Activated CD4-positive, alpha-beta memory T cell treated with anti-CD3 and anti-CD28 coated beads for 36 hours (primary cell): ENCODE data around the gene CYP2D6. TPM values are rescaled to one million over a fixed set of nuclear protein-coding genes. Genes with fewer than 3 reads are reported as not detected.
A peak's percentile ranks its signal among the peaks of the same experiment; 100 is the strongest.

ENCODE experiments used
- CTCF ChIA-PET: fragments of 350-600 bp; sonication (Branson Sonifier 250); formaldehyde crosslinking; loops from one replicate; lab custom pipeline; 2021; ENCODE audit warnings: antibody characterized with exemption, inconsistent platforms; lab: Charles Lee
- POLR2A ChIA-PET: fragments of 350-600 bp; sonication (Branson Sonifier 250); formaldehyde crosslinking; loops from one replicate; lab custom pipeline; 2021; ENCODE audit warnings: antibody characterized with exemption; lab: Charles Lee
- DNase-seq: peaks from one replicate; pipeline ENCODE4 v3.0.0-alpha.2; 2020
- H3K27ac Mint-ChIP-seq: one replicate; pipeline ENCODE4 v1.8.0; 2021; ENCODE audit warnings: mixed read lengths
- H3K27me3 Mint-ChIP-seq: one replicate; pipeline ENCODE4 v1.8.0; 2021; ENCODE audit warnings: mixed read lengths
- H3K36me3 Mint-ChIP-seq: one replicate; pipeline ENCODE4 v1.8.0; 2021; ENCODE audit warnings: mixed read lengths
- H3K4me1 Mint-ChIP-seq: one replicate; pipeline ENCODE4 v1.8.0; 2021; ENCODE audit warnings: low read depth, mixed read lengths
- H3K4me3 Mint-ChIP-seq: one replicate; pipeline ENCODE4 v1.8.0; 2021; ENCODE audit warnings: mild to moderate bottlenecking, mixed read lengths
- H3K9me3 Mint-ChIP-seq: one replicate; pipeline ENCODE4 v1.8.0; 2021; ENCODE audit warnings: mixed read lengths
- intact Hi-C: fragments of 100-400 bp; cut with micrococcal nuclease; formaldehyde crosslinking; loops from one replicate; pipeline ENCODE4 v1.15.1; 2023
- total RNA-seq, 2 experiments: library from RNA; stranded (reverse); gene quantifications; one replicate each; pipeline ENCODE4 v1.2.3, GENCODE V29; 2021

Gene CYP2D6
- total RNA-seq, 2 experiments from 2014 or later: 1.5 to 1.9 TPM

DNA sequence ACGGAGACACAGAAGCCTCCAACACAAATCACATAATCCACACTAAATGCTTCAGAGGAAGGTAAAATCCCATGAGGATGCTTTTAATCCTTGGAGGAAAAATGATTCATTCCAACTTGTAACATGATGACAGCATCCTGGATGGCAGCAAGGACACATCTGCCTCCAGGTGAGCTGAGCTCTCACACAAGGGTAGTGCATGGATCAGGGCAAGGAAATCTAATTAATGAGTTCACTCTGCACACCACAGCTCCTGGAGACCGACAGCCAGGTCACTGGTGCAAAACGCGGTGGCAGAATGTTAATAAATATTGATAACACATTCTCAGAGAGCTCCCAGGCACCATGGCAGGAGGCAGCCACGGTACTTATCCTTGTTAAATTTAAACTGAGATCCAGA is 40.3 kb upstream of the CYP2D6 start:
- DNase-seq: no peak
- no peaks in the 10 kb centered on the region for H3K9me3 Mint-ChIP-seq
- peaks cover 34% of the 10 kb centered on the region for H3K4me1 Mint-ChIP-seq
- peaks cover 12% of the 10 kb centered on the region for H3K36me3 Mint-ChIP-seq
- H3K27ac Mint-ChIP-seq: no peak overlapping the region
- H3K4me3 Mint-ChIP-seq: no peak overlapping the region
- intact Hi-C loops: no loop called here
- no peaks in the 10 kb centered on the region for H3K27me3 Mint-ChIP-seq
- ChIA-PET CTCF (interaction anchor here (0.8 to 2.9 kb wide), 4 partner anchors 197 to 274 kb away, joined by 3 to 25 read pairs (median 8); no protein-coding TSS in a partner anchor), POLR2A (no interaction called here)

DNA sequence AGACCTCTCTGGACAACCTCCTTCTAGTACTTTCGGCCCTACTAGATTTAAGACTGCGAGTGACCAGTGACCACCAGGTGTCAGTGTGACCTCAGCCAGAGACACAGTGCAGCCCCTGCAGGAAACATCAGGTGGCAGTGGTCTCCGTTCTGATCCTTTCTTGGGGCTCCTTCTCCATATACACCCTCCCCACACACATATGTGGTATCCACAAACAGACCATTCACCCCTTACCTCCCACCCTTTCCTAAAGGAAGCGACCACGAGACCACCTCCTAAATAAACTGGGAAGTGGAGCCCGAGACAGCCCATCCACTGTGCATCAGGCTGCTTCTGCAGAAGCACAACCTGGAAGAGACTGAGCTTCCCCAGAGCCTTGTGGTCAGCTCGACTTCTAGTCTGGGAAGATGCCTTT is 38.5 kb upstream of the CYP2D6 start:
- H3K27ac Mint-ChIP-seq: no peak overlapping the region
- DNase-seq: peak; percentile 83
- POLR2A ChIA-PET: no interaction called here
- intact Hi-C loops: loop anchor here (1.0 to 2.0 kb wide), 3 partner anchors 48 to 268 kb away; no protein-coding TSS in a partner anchor
- no peaks in the 10 kb centered on the region for H3K9me3 Mint-ChIP-seq
- no peaks in the 10 kb centered on the region for H3K27me3 Mint-ChIP-seq
- CTCF ChIA-PET: interaction anchor here (0.6 to 2.9 kb wide), 12 partner anchors 53 to 275 kb away, joined by 3 to 25 read pairs (median 4); no protein-coding TSS in a partner anchor
- no peak overlapping the region for H3K4me3 Mint-ChIP-seq
- H3K36me3 Mint-ChIP-seq: peaks cover 14% of the 10 kb centered on the region
- H3K4me1 Mint-ChIP-seq: peaks cover 27% of the 10 kb centered on the region

DNA sequence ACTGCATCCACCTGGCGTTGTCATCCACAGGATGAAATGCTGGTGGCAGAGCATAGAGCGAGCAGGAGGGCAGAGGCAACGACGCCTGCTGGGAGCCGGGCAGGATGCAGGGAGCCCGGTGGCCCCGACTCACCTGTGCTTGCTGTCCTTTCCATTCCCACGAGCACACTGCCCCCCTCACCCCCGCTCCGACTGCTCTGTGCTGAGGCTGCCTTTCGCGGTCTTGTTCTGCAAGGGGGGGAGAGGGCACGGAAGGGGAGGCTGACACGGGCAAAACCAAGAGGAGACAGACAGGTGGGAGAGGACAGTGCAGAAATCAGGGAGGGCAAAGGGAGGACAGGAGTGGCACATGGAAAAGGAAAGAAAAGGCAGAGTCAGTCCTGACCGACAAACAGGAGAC is 37.9 kb upstream of the CYP2D6 start:
- DNase-seq: no peak
- peaks cover 16% of the 10 kb centered on the region for H3K36me3 Mint-ChIP-seq
- H3K4me3 Mint-ChIP-seq: no peak overlapping the region
- intact Hi-C loops: loop anchor here (2.0 kb wide), 1 partner anchor 48 kb away; no protein-coding TSS in a partner anchor
- peaks cover 21% of the 10 kb centered on the region for H3K4me1 Mint-ChIP-seq
- POLR2A ChIA-PET: no interaction called here
- CTCF ChIA-PET: interaction anchor here (0.5 to 1.0 kb wide), 7 partner anchors 34 to 457 kb away, joined by 3 to 5 read pairs (median 3); no protein-coding TSS in a partner anchor
- H3K27me3 Mint-ChIP-seq: no peaks in the 10 kb centered on the region
- H3K27ac Mint-ChIP-seq: no peak overlapping the region
- H3K9me3 Mint-ChIP-seq: no peaks in the 10 kb centered on the region

DNA sequence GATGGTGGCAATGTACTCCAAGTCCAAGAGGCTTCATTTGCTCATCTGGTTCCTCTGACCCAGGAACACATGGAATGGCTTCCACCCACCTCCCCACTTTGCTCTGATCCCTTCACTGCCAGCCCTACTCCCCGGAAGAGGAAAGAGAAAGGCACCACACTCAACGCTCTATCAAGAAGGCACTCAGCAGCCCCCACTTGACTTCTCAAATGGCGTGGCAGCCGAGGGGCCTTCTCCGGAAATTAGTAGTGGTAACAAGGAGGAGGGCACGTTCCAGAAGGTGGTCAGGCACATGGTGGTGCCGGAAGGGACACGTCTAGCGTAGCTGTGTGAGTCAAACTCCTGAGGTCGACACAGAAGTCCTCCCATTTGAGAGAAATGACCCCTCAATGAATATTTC is 36.5 kb upstream of the CYP2D6 start:
- Mint-ChIP-seq H3K9me3 (no peaks in the 10 kb centered on the region), H3K36me3 (peaks cover 16% of the 10 kb centered on the region), H3K27me3 (no peaks in the 10 kb centered on the region), H3K4me1 (peaks cover 11% of the 10 kb centered on the region), H3K27ac (no peak overlapping the region), H3K4me3 (no peak overlapping the region)
- CTCF ChIA-PET: interaction anchor here (1.2 to 1.5 kb wide), 2 partner anchors 257 to 278 kb away, joined by 4 to 5 read pairs; no protein-coding TSS in a partner anchor
- intact Hi-C loops: no loop called here
- no peak for DNase-seq
- POLR2A ChIA-PET: no interaction called here

DNA sequence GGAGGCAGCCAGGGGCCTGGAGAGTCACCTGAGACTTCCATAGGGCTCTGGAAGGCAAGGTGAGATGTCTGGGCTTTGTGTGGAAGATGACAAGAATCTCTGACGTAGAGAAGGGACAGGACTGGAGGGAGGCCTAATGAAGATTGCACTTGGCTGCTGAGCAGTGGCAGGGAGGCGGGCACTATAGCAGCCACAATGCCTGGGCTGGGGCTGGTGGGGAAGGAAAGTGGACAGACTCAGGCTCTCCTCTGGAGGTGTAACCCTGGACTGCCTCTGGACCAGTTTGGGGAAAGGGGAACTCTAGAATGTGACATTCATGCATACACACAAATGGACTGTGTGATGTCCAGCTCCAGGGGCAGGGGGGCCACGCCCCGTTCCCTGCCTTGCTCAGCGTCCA is 34.3 kb upstream of the CYP2D6 start:
- ChIA-PET CTCF (no interaction called here), POLR2A (no interaction called here)
- H3K27me3 Mint-ChIP-seq: no peaks in the 10 kb centered on the region
- H3K36me3 Mint-ChIP-seq: peaks cover 19% of the 10 kb centered on the region
- peak overlapping the region; percentile 52 for H3K27ac Mint-ChIP-seq
- H3K4me3 Mint-ChIP-seq: no peak overlapping the region
- no peak for DNase-seq
- H3K9me3 Mint-ChIP-seq: no peaks in the 10 kb centered on the region
- H3K4me1 Mint-ChIP-seq: no peaks in the 10 kb centered on the region
- intact Hi-C loops: no loop called here

DNA sequence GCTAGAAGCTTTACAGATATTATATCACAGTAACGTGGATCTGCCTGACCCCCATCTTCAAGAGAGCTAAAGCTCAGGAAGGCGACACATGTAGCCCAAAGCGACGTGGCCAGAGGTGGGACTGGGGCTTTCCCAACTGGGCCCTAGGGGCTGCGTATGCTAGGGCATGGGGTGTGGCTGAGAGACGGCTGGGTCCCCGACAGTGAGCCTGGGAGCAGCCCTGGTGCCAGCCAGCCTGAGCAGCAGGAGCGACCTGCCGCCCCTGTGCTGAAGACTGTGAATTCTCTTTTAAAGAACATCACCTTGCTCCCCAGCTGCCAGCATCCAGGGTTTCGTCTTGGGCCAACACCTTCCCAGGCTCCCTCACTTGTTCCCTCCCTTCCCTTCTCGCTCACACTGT is 32.9 kb upstream of the CYP2D6 start:
- POLR2A ChIA-PET: interaction anchor here (0.7 kb wide), 1 partner anchor 336 kb away, joined by 3 read pairs; no protein-coding TSS in a partner anchor
- intact Hi-C loops: no loop called here

DNA sequence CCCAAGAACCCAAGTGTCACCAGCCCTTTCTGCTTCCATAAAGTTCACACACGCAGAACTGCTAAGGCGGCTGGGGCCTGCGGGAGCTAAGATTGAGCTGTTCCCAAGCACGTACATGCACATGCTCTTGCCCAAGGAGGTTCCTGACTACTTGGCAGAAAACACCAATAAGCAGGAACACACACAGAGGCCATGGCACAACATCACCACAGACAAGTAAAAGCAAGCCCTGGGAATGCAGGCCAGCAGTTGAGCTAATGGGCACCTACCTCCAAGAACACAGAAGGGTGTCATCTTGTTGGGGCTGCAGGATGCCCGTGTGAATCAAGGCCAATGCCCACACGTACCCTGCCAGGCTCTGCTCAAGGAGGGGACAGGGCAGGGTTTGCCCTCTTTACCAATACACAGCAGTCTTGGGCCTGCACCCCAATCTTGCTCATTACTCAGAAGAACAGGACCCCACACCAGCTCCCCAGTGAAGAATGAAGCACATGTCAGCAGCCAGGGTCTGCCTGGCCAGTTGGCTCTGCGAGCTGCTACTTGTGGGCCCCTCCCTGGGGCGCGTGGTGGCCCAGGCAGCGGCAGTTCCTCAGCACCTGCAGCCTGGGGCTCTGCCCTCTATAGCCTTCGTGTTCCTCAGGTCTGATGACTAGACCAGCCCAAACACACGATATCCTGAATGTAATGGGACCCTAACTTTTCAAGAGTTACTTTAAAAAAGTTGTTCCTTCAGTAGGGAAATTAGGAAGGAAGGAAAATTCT is 32.3 kb upstream of the CYP2D6 start:
- Mint-ChIP-seq H3K9me3 (no peaks in the 10 kb centered on the region), H3K27me3 (no peaks in the 10 kb centered on the region), H3K4me3 (no peak overlapping the region), H3K4me1 (no peaks in the 10 kb centered on the region), H3K27ac (no peak overlapping the region), H3K36me3 (peaks cover 14% of the 10 kb centered on the region)
- intact Hi-C loops: no loop called here
- ChIA-PET POLR2A (interaction anchor here (0.7 kb wide), 1 partner anchor 336 kb away, joined by 3 read pairs; no protein-coding TSS in a partner anchor), CTCF (interaction anchor here (0.6 to 1.1 kb wide), 2 partner anchors 45 to 281 kb away, joined by 3 to 6 read pairs; no protein-coding TSS in a partner anchor)
- DNase-seq: no peak

More for the DNA sequence above, 32.9 kb upstream of the CYP2D6 start:
- no peaks in the 10 kb centered on the region for H3K27me3 Mint-ChIP-seq
- no peak for DNase-seq
- CTCF ChIA-PET: interaction anchor here (1.1 kb wide), 1 partner anchor 281 kb away, joined by 6 read pairs; no protein-coding TSS in a partner anchor
- H3K4me3 Mint-ChIP-seq: no peak overlapping the region
- H3K9me3 Mint-ChIP-seq: no peaks in the 10 kb centered on the region
- peaks cover 17% of the 10 kb centered on the region for H3K36me3 Mint-ChIP-seq
- no peaks in the 10 kb centered on the region for H3K4me1 Mint-ChIP-seq
- H3K27ac Mint-ChIP-seq: no peak overlapping the region

DNA sequence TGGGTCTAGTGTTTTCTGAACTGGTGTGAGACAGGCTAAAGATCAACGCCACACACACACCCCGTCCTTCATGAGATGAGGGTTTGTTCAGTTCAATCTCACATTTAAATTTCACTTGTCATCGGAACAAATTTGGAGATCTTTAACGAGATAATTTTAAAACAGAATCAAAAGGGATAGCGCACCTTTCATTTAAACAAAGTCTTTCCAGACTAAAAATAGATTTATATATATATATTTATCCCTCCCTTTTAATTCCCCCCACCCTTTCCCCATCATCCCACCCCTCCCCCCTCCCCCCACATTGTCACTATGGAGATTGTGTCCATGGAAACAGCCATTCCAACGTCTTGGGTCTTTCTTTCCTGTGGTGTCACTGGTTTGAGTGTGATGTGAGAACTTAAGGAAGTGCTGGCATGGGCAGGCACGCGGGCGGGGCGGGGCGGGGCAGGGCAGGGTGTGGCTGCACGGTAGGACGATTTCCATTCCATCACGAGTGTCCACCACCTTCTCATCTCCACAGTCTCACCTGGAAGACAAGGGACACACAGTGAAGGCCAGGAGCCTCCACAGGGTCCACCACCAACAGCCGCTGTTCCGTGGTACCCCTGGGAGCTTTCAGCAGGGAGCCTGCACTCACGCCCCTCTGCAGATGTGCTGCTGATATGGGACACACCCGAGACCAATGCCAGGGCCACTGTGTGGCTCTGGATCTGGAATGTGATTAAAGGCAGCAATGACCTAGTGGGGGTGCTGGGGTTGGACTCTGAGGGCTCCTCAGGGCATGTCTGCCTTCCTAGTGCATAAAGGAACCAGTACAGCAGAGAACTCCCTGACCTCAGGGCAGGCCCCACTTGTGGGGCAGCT is 30.5 kb upstream of the CYP2D6 start:
- ChIA-PET POLR2A (no interaction called here), CTCF (interaction anchor here (0.8 kb wide), 1 partner anchor 277 kb away, joined by 4 read pairs; no protein-coding TSS in a partner anchor)
- intact Hi-C loops: no loop called here
- Mint-ChIP-seq H3K27me3 (no peaks in the 10 kb centered on the region), H3K36me3 (peaks cover 12% of the 10 kb centered on the region), H3K4me3 (no peak overlapping the region), H3K4me1 (no peaks in the 10 kb centered on the region), H3K27ac (no peak overlapping the region), H3K9me3 (no peaks in the 10 kb centered on the region)
- DNase-seq: no peak

DNA sequence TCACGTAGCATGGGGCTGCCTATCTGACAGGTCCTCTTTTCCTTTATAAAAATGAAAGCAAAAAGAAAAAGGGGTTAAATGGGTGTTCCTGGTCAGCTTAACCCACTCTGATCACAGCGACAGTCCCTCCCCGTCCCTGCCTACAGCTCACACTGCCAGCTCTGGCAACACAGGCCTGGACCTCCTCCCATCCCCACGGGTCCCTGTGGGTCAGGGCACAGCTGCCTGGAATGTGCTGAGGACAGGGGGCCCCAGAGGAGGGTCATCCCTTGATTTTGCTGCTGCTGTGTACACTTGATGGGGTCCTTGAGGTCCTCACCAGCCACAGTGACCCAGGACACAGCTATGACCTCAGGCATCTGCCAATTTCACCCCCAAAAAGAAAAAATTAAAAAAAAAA is 29.6 kb upstream of the CYP2D6 start:
- POLR2A ChIA-PET: no interaction called here
- Mint-ChIP-seq H3K36me3 (peaks cover 19% of the 10 kb centered on the region), H3K4me1 (no peaks in the 10 kb centered on the region), H3K4me3 (no peak overlapping the region), H3K27me3 (no peaks in the 10 kb centered on the region), H3K9me3 (no peaks in the 10 kb centered on the region), H3K27ac (no peak overlapping the region)
- DNase-seq: no peak
- CTCF ChIA-PET: interaction anchor here (0.8 kb wide), 1 partner anchor 278 kb away, joined by 4 read pairs; no protein-coding TSS in a partner anchor
- intact Hi-C loops: no loop called here

DNA sequence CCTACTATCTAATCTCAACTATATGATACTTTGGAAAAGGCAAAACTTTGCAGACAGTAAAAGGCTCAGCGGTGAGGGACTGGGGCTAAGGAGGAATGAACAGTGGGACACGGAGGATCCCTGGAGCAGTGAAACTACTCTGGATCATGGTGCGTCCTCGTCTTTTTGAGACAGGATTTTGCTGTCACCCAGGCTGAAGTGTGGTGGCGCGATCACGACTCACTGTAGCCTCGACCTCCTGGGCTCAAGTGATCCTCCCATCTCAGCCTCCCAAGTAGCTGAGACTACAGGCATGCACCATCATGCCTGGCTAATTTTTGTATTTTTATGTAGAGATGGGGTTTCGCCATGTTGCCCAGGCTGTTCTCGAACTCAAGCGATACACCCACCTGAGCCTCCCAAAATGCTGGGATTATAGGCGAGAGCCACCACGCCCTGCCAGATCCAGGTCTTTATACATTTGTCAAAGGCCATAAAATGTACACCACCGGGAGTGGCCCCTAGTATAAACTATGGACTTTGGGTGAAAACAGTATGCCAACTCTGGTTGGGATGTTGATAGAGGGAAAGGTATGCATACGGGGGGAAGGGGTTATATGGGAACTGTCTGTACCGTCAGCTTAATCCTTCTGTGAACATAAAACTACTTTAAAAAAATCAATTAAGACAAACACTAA is 28.0 kb upstream of the CYP2D6 start:
- Mint-ChIP-seq H3K4me3 (no peak overlapping the region), H3K9me3 (no peaks in the 10 kb centered on the region), H3K4me1 (no peaks in the 10 kb centered on the region), H3K27ac (no peak overlapping the region), H3K27me3 (no peaks in the 10 kb centered on the region), H3K36me3 (peaks cover 21% of the 10 kb centered on the region)
- intact Hi-C loops: no loop called here
- POLR2A ChIA-PET: no interaction called here
- no peak for DNase-seq
- CTCF ChIA-PET: no interaction called here

DNA sequence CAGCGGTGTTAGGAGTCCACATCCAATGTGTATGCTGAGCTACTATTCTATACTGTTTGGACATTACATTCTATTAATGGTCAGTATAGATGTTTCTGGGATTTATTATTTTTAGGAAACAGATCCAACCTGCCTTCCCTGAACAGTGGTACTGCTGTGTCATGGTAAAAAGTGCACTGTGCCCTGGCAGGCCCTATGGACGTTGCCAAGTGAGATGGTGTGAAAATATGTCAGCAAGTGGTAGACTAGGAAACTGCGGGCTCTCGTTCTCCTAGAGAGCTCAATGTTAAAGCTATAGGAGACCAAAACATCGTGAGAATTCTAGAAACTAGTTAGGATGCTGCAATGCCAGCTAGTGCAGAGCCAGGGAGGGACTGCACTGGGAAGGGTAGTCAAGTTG is 26.0 kb upstream of the CYP2D6 start:
- H3K4me1 Mint-ChIP-seq: no peaks in the 10 kb centered on the region
- ChIA-PET POLR2A (no interaction called here), CTCF (no interaction called here)
- no peak overlapping the region for H3K27ac Mint-ChIP-seq
- no peaks in the 10 kb centered on the region for H3K27me3 Mint-ChIP-seq
- intact Hi-C loops: no loop called here
- H3K36me3 Mint-ChIP-seq: peaks cover 21% of the 10 kb centered on the region
- H3K4me3 Mint-ChIP-seq: no peak overlapping the region
- H3K9me3 Mint-ChIP-seq: no peaks in the 10 kb centered on the region
- DNase-seq: no peak
